HG02678 (cell line): ENCODE results near the gene CPE.
"Not testable (repeated sequence)": the region's sequence is repeated elsewhere in the genome, so short reads cannot be mapped to it uniquely, and the experiment has no call there.

ENCODE experiments used
- ATAC-seq: cut with Tn5 transposase; IDR thresholded peaks from one replicate; pipeline ENCODE4 v1.9.1; 2021; ENCODE audit warnings: mild to moderate bottlenecking, moderate library complexity; ENCODE audit not compliant: unreplicated experiment

CPE gene

GRCh38 chr4:165403048-165403447 is 24.2 kb downstream of the CPE start:
- no peak for ATAC-seq

GRCh38 chr4:165403637-165404036 is 24.8 kb downstream of the CPE start:
- no peak for ATAC-seq

DNA sequence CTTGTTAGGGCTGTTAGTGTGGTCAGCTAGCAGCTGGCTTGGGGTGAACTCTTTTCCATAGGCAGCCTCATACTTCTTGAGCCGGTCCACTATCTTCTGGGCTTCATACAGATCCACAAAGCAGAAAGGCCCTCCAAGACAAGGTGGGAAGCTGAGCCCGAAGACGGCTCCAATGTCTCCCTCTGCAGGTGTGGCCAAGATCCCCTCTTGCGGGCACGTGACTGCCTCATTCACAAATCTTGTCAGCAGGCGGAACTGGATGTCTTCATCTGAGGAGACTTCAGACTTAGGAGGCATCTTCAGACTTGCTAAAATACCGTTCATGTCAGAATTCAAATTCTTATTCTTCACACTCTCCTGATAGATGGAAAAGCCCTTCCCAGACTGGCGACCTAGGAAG is 25.3 kb downstream of the CPE start:
- ATAC-seq: no peak

- no peak for ATAC-seq
Measured at GRCh38 chr4:165404696-165405095, 25.9 kb downstream of the CPE start.

GRCh38 chr4:165410214-165410613 is 31.4 kb downstream of the CPE start:
- no peak for ATAC-seq

GRCh38 chr4:165415910-165416309 is 37.1 kb downstream of the CPE start:
- ATAC-seq: no peak

DNA sequence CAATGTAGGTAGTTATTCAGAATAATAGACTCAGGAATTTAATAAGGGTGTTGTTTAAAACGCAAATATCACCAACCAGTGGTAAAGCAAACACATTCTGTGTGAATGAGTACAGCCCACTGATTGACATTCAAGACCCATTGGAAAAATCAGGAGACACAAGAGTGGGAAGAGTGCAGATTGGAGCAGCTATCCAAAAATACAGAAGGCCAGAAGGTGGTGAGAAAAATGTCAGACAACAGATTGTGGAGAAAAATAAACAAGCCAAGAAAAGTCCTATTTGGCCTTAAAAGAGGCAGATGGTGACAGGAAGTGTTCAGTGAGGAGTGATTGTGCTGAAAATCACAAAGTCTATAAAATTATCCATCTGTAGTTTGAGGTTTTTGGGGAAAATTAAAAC is 39.3 kb downstream of the CPE start:
- ATAC-seq: no peak

- no peak for ATAC-seq
Measured at GRCh38 chr4:165425629-165426028, 46.8 kb downstream of the CPE start.

DNA sequence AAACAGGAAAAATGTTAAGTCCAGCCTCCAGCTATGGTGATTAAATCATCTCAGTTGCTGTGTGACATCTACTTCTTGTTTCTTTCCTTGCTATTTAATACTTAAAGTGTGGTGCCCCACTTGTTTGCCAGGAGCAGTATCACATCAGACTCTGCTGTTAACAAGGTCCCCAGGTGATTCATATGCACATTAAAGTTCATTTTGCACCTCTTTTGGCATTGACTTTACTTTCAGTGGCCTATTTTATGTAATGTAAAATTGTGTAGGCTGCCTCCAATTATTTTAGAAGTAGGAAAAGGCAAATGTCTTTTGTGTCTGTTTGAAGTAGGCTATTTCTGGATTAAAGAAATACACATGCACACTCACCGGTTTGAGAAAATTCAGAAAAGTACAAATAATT is 47.5 kb downstream of the CPE start:
- ATAC-seq: no peak

DNA sequence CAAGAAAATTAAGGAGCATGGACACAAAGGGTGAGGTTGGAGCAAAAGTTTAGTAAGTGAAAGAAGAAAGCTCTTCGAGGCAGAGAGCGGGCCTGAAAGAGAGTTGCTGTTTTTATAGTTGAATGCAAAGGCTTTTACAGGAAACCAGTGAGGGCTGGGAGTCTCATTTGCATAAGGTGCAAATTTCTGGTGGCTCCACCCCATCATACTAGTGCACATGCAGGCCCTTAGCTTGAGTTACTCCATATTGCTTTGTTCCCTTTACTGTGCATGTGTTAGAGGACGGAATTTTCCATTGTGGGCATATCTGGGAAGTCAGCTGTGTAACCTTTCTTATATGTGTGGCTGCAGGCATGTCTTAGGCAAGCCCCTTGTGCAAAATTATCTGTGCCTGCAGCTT is 48.0 kb downstream of the CPE start:
- ATAC-seq: no peak

GRCh38 chr4:165428957-165429356 is 50.1 kb downstream of the CPE start:
- ATAC-seq: no peak

DNA sequence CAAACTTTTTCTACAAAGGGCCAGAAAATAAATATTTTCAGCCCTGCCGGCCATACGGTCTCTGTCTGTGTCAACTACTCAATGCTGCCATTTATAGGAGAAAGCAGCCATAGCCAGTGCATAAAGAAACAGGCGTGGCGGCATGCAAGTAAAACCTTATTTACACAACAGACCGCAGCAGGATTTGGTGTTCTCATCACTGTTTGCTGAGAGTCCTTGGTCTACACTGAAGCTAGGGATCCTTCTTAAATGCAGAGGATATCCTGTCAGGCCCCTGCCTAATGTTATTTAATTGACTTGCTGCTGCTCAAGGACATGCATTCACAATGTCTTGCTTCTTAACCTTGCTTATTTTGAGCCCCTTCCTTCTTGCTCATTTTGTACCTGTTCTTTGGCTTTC is 54.7 kb downstream of the CPE start:
- no peak for ATAC-seq

DNA sequence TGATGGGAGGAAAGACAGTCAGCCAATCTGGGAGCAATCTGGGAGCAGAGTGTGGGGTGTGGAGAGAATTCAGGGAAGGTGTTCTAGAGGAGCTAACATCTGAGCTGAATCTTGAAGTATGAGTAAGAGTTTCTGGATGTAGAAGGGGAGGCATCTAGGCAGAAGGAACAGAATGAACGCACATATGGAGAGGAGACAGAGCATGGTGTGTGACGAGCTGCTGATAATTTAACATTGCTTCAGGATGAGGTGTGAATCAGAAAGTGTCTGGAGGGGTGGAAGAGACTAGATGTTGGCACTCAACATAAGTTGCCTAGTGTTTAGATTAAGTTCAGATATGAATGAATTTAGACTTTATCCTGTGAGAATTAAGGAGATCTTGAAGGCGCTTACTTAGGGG is 58.9 kb downstream of the CPE start:
- ATAC-seq: no peak

GRCh38 chr4:165439344-165439743 is 60.5 kb downstream of the CPE start:
- no peak for ATAC-seq

DNA sequence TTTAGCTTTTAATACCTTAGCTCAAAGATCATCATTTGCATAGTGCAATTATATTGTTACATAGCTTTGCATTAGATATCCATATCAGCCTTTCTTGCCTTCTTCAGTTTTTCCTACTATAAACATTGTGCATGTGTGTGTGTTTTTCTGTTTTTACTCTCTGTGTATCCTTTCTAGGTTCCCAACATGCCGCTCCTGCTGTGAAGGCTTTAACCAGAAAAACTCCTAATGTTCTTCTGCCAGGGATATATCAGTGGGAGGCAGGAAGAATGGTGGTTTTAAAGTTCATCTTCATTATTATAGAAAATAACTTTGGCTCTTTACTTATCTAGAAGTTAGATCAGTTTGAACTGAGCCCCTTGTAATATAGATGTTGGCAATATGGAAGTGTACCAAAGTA is 61.2 kb downstream of the CPE start:
- ATAC-seq: no peak

- no peak for ATAC-seq
Measured at GRCh38 chr4:165440415-165441158, 61.8 kb downstream of the CPE start.

- no peak for ATAC-seq
Measured at GRCh38 chr4:165443276-165443675, 64.5 kb downstream of the CPE start.

DNA sequence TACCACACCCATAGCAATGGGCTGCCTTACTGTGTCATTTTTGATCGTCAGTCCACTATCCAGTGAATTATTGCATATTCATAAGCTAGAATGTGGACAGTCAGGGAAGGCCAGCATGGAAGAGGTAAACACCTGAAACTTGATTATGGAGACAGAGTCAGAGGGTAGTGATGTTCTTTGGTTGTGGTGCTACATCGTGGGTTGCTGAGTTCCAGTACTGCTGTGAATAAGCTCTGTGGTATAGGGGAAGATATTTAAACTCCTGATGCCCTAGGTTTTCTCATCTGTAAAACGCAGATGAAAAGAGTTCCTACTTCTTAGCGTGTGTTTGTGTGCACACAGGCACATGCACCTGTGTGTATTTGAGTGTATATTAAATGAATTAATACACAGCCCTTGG is 69.9 kb downstream of the CPE start:
- no peak for ATAC-seq

DNA sequence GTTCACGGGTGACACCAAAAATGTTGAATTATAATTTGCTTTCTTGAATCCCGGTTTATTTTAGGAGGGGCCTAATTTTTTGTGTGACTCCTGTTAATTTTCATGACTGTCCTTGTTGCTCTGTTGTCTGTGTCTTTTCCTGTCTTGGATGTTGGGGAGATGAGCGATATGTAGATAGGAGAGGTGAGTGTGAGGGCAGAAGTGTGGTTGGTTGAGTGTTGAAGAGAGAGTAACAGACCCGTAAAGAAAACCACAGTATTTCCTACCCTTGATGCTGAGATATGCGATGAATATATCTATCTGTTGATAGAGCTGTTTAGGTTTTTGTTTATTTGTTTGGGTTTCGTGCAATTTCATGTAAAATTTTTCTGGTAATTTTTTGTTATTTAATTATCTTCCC is 70.5 kb downstream of the CPE start:
- ATAC-seq: no peak

- no peak for ATAC-seq
Measured at GRCh38 chr4:165450871-165451270, 72.1 kb downstream of the CPE start.

- not testable (repeated sequence) for ATAC-seq
Measured at GRCh38 chr4:165453140-165453539, 74.3 kb downstream of the CPE start.

- no peak for ATAC-seq
Measured at GRCh38 chr4:165454426-165454825, 75.6 kb downstream of the CPE start.

DNA sequence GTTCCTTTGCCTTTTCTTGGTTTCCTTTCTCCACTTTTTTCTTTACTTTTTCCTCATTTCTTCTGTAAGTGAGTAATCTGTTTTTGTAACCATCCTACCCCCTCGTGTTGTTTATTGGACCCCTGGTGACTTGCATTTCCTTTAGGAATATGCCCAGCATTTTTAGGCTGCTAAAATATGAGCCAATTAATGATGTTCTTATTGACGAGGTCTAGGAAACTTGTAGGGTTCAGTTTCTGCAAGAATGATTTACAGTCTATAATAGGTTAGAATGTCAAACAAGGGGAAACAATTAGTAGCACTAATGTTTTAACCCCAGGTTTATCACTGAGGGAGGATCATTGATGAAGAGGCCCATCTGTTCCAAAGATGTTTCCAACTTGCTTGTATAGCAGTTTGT is 79.0 kb downstream of the CPE start:
- ATAC-seq: no peak
